Activated CD8-positive, alpha-beta T cell treated with anti-CD3 and anti-CD28 coated beads for 36 hours (primary cell): ENCODE data around the gene CCHCR1. TPM values are rescaled to one million over a fixed set of nuclear protein-coding genes. Genes with fewer than 3 reads are reported as not detected.
A peak's percentile ranks its signal among the peaks of the same experiment; 100 is the strongest.
"Not testable (repeated sequence)": the region's sequence is repeated elsewhere in the genome, so short reads cannot be mapped to it uniquely, and the experiment has no call there.

Experiments used
- ATAC-seq: fragments of 200-7000 bp; cut with Tn5 transposase; one replicate; pipeline ENCODE4 v1.10.0; 2021; ENCODE audit warnings: mild to moderate bottlenecking, moderate library complexity
- CTCF ChIA-PET: fragments of 350-600 bp; sonication (Branson Sonifier 250); formaldehyde crosslinking; loops from one replicate; lab custom pipeline; 2021; ENCODE audit warnings: antibody characterized with exemption; lab: Charles Lee
- POLR2A ChIA-PET: fragments of 350-600 bp; sonication (Branson Sonifier 250); formaldehyde crosslinking; loops from one replicate; lab custom pipeline; 2021; ENCODE audit warnings: antibody characterized with exemption; lab: Charles Lee
- DNase-seq: peaks from one replicate; pipeline ENCODE4 v3.0.0-alpha.2; 2020
- H3K27ac Mint-ChIP-seq: one replicate; pipeline ENCODE4 v1.8.0; 2021; ENCODE audit warnings: mild to moderate bottlenecking, mixed read lengths
- H3K27me3 Mint-ChIP-seq: one replicate; pipeline ENCODE4 v1.8.0; 2021; ENCODE audit warnings: mixed read lengths
- H3K36me3 Mint-ChIP-seq: one replicate; pipeline ENCODE4 v1.8.0; 2021; ENCODE audit warnings: low read depth, mixed read lengths
- H3K4me1 Mint-ChIP-seq: one replicate; pipeline ENCODE4 v1.8.0; 2021; ENCODE audit warnings: low read depth, mixed read lengths
- H3K4me3 Mint-ChIP-seq: one replicate; pipeline ENCODE4 v1.8.0; 2021; ENCODE audit warnings: mild to moderate bottlenecking, moderate library complexity, mixed read lengths
- H3K9me3 Mint-ChIP-seq: one replicate; pipeline ENCODE4 v1.8.0; 2021; ENCODE audit warnings: mixed read lengths
- intact Hi-C: fragments of 100-400 bp; cut with micrococcal nuclease; formaldehyde crosslinking; loops from one replicate; pipeline ENCODE4 v1.10.0; 2022
- total RNA-seq, 2 experiments: library from RNA; stranded (reverse); gene quantifications; one replicate each; pipeline ENCODE4 v1.2.3, GENCODE V29; 2021
- TF ChIP-seq, protein P1 (sequence below): fragments of 200-600 bp; IDR thresholded peaks from one replicate; pipeline ENCODE4 v1.8.0; 2022; ENCODE audit warnings: antibody characterized with exemption, mild to moderate bottlenecking

Gene CCHCR1
- total RNA-seq, 2 experiments from 2014 or later: 39.2 to 39.8 TPM

GRCh38 chr6:31194061-31194834 lies 36.6 kb upstream of the CCHCR1 start:
- intact Hi-C loops: no loop called here

DNA sequence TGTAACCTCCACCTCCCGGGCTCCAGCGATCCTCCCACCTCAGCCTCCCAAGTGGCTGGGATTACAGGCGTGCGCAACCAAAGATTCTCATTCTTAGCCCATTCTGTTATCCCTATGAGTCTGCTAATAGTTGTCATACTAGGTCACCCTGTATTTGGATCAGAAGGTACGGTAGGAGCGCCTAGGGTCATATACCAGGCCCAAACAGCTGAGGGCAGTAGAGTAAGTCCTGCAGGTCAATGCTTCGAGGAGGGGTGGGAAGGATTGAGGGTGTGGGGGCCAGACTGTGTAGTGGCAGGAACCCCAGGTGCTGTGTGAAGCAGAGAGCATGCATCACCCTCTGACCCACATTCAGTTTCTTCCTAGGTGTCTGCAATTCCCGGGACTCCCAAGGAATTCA lies 35.6 kb upstream of the CCHCR1 start:
- no peak overlapping the region for H3K27ac Mint-ChIP-seq
- TF ChIP-seq, protein P1, sequence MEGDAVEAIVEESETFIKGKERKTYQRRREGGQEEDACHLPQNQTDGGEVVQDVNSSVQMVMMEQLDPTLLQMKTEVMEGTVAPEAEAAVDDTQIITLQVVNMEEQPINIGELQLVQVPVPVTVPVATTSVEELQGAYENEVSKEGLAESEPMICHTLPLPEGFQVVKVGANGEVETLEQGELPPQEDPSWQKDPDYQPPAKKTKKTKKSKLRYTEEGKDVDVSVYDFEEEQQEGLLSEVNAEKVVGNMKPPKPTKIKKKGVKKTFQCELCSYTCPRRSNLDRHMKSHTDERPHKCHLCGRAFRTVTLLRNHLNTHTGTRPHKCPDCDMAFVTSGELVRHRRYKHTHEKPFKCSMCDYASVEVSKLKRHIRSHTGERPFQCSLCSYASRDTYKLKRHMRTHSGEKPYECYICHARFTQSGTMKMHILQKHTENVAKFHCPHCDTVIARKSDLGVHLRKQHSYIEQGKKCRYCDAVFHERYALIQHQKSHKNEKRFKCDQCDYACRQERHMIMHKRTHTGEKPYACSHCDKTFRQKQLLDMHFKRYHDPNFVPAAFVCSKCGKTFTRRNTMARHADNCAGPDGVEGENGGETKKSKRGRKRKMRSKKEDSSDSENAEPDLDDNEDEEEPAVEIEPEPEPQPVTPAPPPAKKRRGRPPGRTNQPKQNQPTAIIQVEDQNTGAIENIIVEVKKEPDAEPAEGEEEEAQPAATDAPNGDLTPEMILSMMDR: no peak
- intact Hi-C loops: no loop called here
- H3K4me1 Mint-ChIP-seq: peaks cover 16% of the 10 kb centered on the region
- H3K9me3 Mint-ChIP-seq: peaks cover 4% of the 10 kb centered on the region
- ATAC-seq (no peak), DNase-seq (no peak)
- no peaks in the 10 kb centered on the region for H3K27me3 Mint-ChIP-seq
- POLR2A ChIA-PET: no interaction called here
- H3K4me3 Mint-ChIP-seq: no peak overlapping the region
- CTCF ChIA-PET: interaction anchor here (0.6 to 3.3 kb wide), 11 partner anchors 17 to 181 kb away, joined by 3 to 23 read pairs (median 8); partner anchors contain the start of genes CCHCR1, PSORS1C2 and TCF19
- H3K36me3 Mint-ChIP-seq: peaks cover 14% of the 10 kb centered on the region

More at GRCh38 chr6:31194061-31194834, 36.6 kb upstream of the CCHCR1 start:
- no peak overlapping the region for H3K4me3 Mint-ChIP-seq
- TF ChIP-seq, protein P1: no peak
- ChIA-PET CTCF (interaction anchor here (0.7 to 3.3 kb wide), 8 partner anchors 12 to 173 kb away, joined by 3 to 23 read pairs (median 4); partner anchors contain the start of gene PSORS1C2), POLR2A (interaction anchor here (0.9 kb wide), 1 partner anchor 173 kb away, joined by 4 read pairs; no protein-coding TSS in a partner anchor)
- H3K4me1 Mint-ChIP-seq: peaks cover 22% of the 10 kb centered on the region
- H3K27me3 Mint-ChIP-seq: no peaks in the 10 kb centered on the region
- DNase-seq (no peak), ATAC-seq (no peak)
- H3K9me3 Mint-ChIP-seq: peaks cover 4% of the 10 kb centered on the region
- peaks cover 16% of the 10 kb centered on the region for H3K36me3 Mint-ChIP-seq
- peak overlapping the region; percentile 46 for H3K27ac Mint-ChIP-seq

DNA sequence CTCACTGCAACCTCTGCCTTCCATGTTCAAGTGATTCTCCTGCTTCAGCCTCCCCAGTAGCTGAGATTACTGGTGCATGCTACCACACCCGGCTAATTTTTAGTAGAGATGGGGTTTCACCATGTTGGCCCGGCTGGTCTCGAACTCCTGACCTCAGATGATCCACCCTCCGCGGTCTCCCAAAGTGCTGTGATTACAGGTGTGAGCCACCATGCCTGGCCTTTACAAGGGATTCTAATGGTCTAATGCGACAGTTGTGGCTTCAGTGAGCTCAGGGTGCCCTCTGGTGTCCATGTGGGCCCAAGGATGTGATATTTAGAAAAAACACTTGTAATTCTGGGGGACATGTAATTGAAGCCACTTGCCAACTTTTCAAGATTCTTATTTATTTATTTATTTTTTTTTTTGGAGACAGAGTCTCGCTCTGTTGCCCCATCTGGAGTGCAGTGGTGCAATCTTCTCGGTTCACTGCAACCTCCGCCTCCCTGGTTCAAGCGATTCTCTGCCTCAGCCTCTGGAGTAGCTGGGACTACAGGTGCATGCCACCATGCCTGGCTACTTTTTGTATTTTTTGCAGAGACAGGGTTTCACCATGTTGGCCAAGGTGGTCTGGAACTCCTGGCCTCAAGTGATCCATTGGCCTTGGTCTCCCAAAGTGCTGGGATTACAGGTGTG lies 35.0 kb upstream of the CCHCR1 start:
- CTCF ChIA-PET: interaction anchor here (0.6 to 3.3 kb wide), 14 partner anchors 16 to 182 kb away, joined by 3 to 23 read pairs (median 6); partner anchors contain the start of genes CCHCR1, PSORS1C2 and TCF19
- TF ChIP-seq, protein P1: peak; percentile 43
- peaks cover 12% of the 10 kb centered on the region for H3K36me3 Mint-ChIP-seq
- peak; percentile 40 for ATAC-seq
- DNase-seq: peak; percentile 87
- intact Hi-C loops: loop anchor here (1.0 kb wide), 1 partner anchor 55 kb away; no protein-coding TSS in a partner anchor
- H3K27me3 Mint-ChIP-seq, H3K9me3 Mint-ChIP-seq, H3K27ac Mint-ChIP-seq, H3K4me3 Mint-ChIP-seq: not testable (repeated sequence)
- POLR2A ChIA-PET: interaction anchor here (1.0 to 1.5 kb wide), 2 partner anchors 34 to 37 kb away, joined by 3 to 6 read pairs; partner anchors contain the start of gene TCF19
- H3K4me1 Mint-ChIP-seq: peaks cover 16% of the 10 kb centered on the region

DNA sequence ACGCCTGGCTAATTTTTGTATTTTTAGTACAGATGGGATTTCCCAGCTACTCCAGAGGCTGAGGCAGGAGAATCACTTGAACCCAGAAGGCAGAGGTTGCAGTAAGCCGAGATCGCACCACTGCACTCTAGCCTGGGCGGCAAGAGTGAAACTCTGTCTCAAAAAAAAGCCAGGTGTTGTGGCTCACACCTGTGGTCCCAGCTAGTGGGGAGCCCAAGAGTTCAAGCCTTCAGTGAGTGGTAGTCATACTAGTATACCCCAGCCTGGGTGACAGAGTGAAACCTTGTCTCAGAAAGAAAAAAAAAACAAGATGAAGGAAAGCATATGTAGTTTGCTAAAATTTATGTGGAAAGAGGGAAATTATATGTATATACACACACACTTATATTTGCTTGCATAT lies 32.9 kb upstream of the CCHCR1 start:
- no peaks in the 10 kb centered on the region for H3K9me3 Mint-ChIP-seq
- H3K27me3 Mint-ChIP-seq: no peaks in the 10 kb centered on the region
- no peak overlapping the region for H3K27ac Mint-ChIP-seq
- peaks cover 2% of the 10 kb centered on the region for H3K36me3 Mint-ChIP-seq
- no peak for ATAC-seq
- TF ChIP-seq, protein P1: no peak
- H3K4me1 Mint-ChIP-seq: peaks cover 10% of the 10 kb centered on the region
- no peak for DNase-seq
- intact Hi-C loops: no loop called here
- ChIA-PET CTCF (interaction anchor here (2.8 kb wide), 1 partner anchor 176 kb away, joined by 9 read pairs; no protein-coding TSS in a partner anchor), POLR2A (interaction anchor here (1.4 kb wide), 1 partner anchor 13 kb away, joined by 3 read pairs; no protein-coding TSS in a partner anchor)
- H3K4me3 Mint-ChIP-seq: no peak overlapping the region

DNA sequence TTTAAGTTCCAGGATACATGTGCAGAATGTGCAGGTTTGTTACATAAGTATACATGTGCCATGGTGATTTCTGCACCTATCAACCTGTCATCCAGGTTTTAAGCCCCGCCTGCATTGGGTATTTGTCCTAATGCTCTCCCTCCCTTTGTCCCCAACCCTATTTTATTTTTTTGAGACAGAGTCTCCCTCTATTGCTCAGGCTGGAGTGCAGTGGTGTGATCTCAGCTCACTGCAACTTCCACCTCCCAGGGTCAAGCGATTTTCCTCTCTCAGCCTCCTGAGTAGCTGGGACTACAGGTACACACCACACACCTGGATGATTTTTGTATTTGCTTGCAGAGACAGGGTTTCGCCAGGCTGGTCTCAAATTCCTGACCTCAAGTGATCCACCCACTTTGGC lies 31.6 kb upstream of the CCHCR1 start:
- ATAC-seq, H3K4me1 Mint-ChIP-seq, H3K4me3 Mint-ChIP-seq, intact Hi-C loops, H3K36me3 Mint-ChIP-seq, POLR2A ChIA-PET, H3K9me3 Mint-ChIP-seq, H3K27ac Mint-ChIP-seq, DNase-seq, H3K27me3 Mint-ChIP-seq: not testable (repeated sequence)
- CTCF ChIA-PET: interaction anchor here (1.1 to 2.8 kb wide), 2 partner anchors 52 to 177 kb away, joined by 3 to 9 read pairs; no protein-coding TSS in a partner anchor
